Mesendoderm (in vitro differentiated cells): ENCODE data around the gene FOS.
"Not testable (repeated sequence)": the region's sequence is repeated elsewhere in the genome, so short reads cannot be mapped to it uniquely, and the experiment has no call there.

ENCODE experiments used
- DNase-seq: peaks from one replicate; pipeline ENCODE4 v3.0.0; 2013
- H2AK5ac ChIP-seq: 2 replicates; pipeline ENCODE4 v1.6.1; 2013; ENCODE audit warnings: low read length, inconsistent platforms
- H2BK120ac ChIP-seq: 2 replicates; pipeline ENCODE4 v1.6.1; 2013; ENCODE audit warnings: low read depth, mild to moderate bottlenecking, low read length, moderate library complexity, mixed read lengths
- H2BK15ac ChIP-seq: replicated peaks from 2 replicates; pipeline ENCODE4 v1.6.1; 2013; ENCODE audit warnings: low read depth, mild to moderate bottlenecking, moderate library complexity
- H2BK5ac ChIP-seq: 2 replicates; pipeline ENCODE4 v1.6.1; 2013; ENCODE audit warnings: low read length, inconsistent platforms
- H3K18ac ChIP-seq: 2 replicates; pipeline ENCODE4 v1.6.1; 2013; ENCODE audit warnings: mild to moderate bottlenecking, low read length, mixed read lengths
- H3K23ac ChIP-seq: one replicate; pipeline ENCODE4 v1.6.1; 2013; ENCODE audit warnings: low read length
- H3K27ac ChIP-seq: 2 replicates; pipeline ENCODE4 v1.5.1; 2013; ENCODE audit warnings: low read depth, mild to moderate bottlenecking, inconsistent platforms, low read length, moderate library complexity
- H3K27me3 ChIP-seq: 2 replicates; pipeline ENCODE4 v1.6.1; 2013; ENCODE audit warnings: low read length, control low read depth, mild to moderate bottlenecking, inconsistent platforms; ENCODE audit not compliant: insufficient read depth, poor library complexity
- H3K36me3 ChIP-seq: 2 replicates; pipeline ENCODE4 v1.6.1; 2013; ENCODE audit warnings: low read length, inconsistent platforms; ENCODE audit not compliant: control insufficient read depth, insufficient read depth
- H3K4ac ChIP-seq: one replicate; pipeline ENCODE4 v1.6.1; 2013; ENCODE audit warnings: low read depth, mild to moderate bottlenecking, low read length, moderate library complexity
- H3K4me1 ChIP-seq: 2 replicates; pipeline ENCODE4 v1.6.1; 2013; ENCODE audit warnings: low read depth, low read length, inconsistent platforms; ENCODE audit not compliant: control insufficient read depth
- H3K4me2 ChIP-seq: 2 replicates; pipeline ENCODE4 v1.6.1; 2013; ENCODE audit warnings: low read length
- H3K4me3 ChIP-seq: 2 replicates; pipeline ENCODE4 v1.5.1; 2013; ENCODE audit warnings: mild to moderate bottlenecking, low read length
- H3K56ac ChIP-seq: one replicate; pipeline ENCODE4 v1.6.1; 2013; ENCODE audit warnings: low read length
- H3K79me1 ChIP-seq: 2 replicates; pipeline ENCODE4 v1.6.1; 2013; ENCODE audit warnings: low read length, inconsistent platforms
- H3K79me2 ChIP-seq: 2 replicates; pipeline ENCODE4 v1.6.1; 2013; ENCODE audit warnings: mild to moderate bottlenecking, low read length; ENCODE audit not compliant: control insufficient read depth, insufficient read depth
- H3K9ac ChIP-seq: 2 replicates; pipeline ENCODE4 v1.6.1; 2013; ENCODE audit warnings: low read length, inconsistent platforms
- H4K5ac ChIP-seq: one replicate; pipeline ENCODE4 v1.6.1; 2013; ENCODE audit warnings: low read length
- H4K8ac ChIP-seq: one replicate; pipeline ENCODE4 v1.6.1; 2013; ENCODE audit warnings: low read depth, mild to moderate bottlenecking, control low read depth, low read length, moderate library complexity
- WGBS: extraction: QIAGEN DNeasy Blood & Tissue Kit; methylation state at CpG from one replicate; pipeline ENCODE4 v1.1.7; 2013; ENCODE audit warnings: low lambda C conversion rate, missing lambda C conversion rate; ENCODE audit not compliant: insufficient coverage; ENCODE audit errors: extremely low coverage; 5-methylcytosine and 5-hydroxymethylcytosine counted together

FOS gene

DNA sequence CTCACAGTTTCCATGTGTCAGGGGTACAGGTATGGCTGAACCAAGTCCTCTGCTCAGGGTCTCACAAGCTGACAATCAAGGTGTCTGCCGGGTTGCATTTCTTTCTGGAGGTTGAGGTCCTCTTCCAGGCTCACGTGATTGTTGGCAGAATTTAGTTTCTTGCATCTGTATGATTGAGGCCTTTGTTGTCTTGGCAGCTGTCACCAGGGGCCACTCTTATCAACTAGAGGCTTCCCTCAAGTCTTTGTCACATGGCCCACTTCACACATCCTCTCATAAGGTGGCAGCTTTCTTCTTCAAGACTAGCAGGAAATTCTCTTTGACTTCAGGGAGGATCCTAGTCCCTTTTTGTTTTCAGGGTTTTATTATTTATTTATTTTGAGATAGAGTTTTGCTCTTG lies 46.0 kb upstream of the FOS start:
- H3K4me3 ChIP-seq = no peak overlapping the region
- no peak overlapping the region for H3K27ac ChIP-seq
- no peak overlapping the region for H3K56ac ChIP-seq
- no peak overlapping the region for H2BK5ac ChIP-seq
- no peak overlapping the region for H4K5ac ChIP-seq
- no peak overlapping the region for H3K18ac ChIP-seq
- no peaks in the 10 kb centered on the region for H3K36me3 ChIP-seq
- H3K4me2 ChIP-seq = no peak overlapping the region
- H3K9ac ChIP-seq = no peak overlapping the region
- no peak overlapping the region for H2BK15ac ChIP-seq
- no peak overlapping the region for H3K4ac ChIP-seq
- no peak overlapping the region for H2BK120ac ChIP-seq
- H3K23ac ChIP-seq = no peak overlapping the region
- H3K27me3 ChIP-seq = no peaks in the 10 kb centered on the region
- H4K8ac ChIP-seq = no peak overlapping the region
- H2AK5ac ChIP-seq = no peak overlapping the region
- no CpG with 5 or more reads among the region's 2 CpGs for WGBS
- no peaks in the 10 kb centered on the region for H3K79me1 ChIP-seq
- DNase-seq = peak; percentile 77
- H3K4me1 ChIP-seq = peaks cover 18% of the 10 kb centered on the region
- no peaks in the 10 kb centered on the region for H3K79me2 ChIP-seq

DNA sequence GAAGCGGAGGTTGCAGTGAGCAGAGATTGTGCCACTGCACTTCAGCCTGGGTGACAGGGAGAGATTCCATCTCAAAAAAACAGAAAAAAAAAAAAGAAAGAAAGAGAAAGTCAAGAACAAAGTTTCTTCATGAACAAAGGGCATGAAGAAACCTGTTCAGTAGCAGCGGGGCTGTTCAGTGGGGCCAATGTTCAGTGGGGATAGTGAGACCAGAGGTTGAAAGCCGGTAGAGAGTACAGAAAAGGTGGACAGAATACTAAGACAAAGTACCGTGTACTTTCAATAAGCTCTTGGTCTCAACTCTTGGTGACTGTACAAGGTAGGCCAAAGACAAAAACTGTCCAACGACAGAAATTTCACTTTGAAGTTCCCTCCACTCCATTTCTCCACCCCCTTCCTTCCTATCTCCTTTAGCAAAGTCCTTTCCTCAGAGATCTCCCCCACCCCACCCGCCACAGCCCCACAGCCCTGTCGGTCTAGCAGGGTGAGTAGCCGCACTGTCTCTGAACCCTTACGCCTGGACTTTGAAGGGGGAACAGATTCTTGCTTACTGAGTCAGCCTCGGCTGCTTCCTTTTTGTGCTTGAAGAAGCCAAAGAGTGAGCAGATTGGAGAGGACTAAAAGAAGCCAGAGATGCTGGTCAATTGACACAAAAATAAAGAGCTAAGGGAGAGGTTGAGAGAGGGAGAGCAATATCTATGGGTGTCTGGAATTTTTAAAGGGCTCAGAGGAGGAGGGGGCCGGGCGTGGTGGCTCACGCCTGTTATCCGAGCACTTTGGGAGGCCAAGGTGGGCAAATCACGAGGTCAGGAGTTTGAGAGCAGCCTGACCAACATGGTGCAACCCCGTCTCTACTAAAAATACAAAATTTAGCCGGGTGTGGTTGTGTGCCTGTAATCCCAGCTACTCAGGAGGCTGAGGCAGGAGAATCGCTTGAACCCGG lies 44.2 kb upstream of the FOS start:
- no peak overlapping the region for H3K4me3 ChIP-seq
- WGBS = no CpG with 5 or more reads among the region's 19 CpGs

DNA sequence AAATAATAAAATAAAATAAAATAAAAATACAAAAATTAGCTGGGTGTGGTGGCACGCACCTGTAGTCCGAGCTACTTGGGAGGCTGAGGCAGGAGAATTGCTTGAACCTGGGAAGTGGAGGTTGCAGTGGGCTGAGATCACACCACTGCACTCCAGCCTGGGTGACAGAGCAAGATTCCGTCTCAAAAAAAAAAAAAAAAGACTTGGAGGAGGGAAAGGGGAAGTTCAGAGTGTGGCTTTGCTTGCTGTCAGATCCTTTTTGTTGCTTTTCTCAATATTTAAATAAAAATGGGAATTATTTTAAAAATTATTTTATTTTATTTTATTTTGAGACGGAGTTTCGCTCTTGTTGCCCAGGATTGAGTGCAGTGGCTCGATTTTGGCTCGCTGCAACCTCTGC lies 43.4 kb upstream of the FOS start:
- no CpG with 5 or more reads among the region's 7 CpGs for WGBS
- not testable (repeated sequence) for H4K5ac ChIP-seq, H2BK120ac ChIP-seq, H3K36me3 ChIP-seq, DNase-seq, H3K27me3 ChIP-seq, H3K23ac ChIP-seq, H4K8ac ChIP-seq, H3K4ac ChIP-seq, H2AK5ac ChIP-seq, H3K4me3 ChIP-seq, H3K18ac ChIP-seq, H3K27ac ChIP-seq, H3K9ac ChIP-seq, H3K56ac ChIP-seq, H3K4me1 ChIP-seq, H3K4me2 ChIP-seq, H2BK15ac ChIP-seq, H3K79me2 ChIP-seq, H2BK5ac ChIP-seq, H3K79me1 ChIP-seq

More for the DNA sequence above, 44.2 kb upstream of the FOS start:
- no peak overlapping the region for H4K5ac ChIP-seq
- H3K4ac ChIP-seq = no peak overlapping the region
- no peak overlapping the region for H3K4me2 ChIP-seq
- H4K8ac ChIP-seq = no peak overlapping the region
- H3K36me3 ChIP-seq = no peaks in the 10 kb centered on the region
- H3K23ac ChIP-seq = no peak overlapping the region
- no peaks in the 10 kb centered on the region for H3K79me2 ChIP-seq
- no peak overlapping the region for H3K27ac ChIP-seq
- peaks cover 12% of the 10 kb centered on the region for H3K4me1 ChIP-seq
- no peak overlapping the region for H2BK5ac ChIP-seq
- no peak overlapping the region for H2AK5ac ChIP-seq
- no peak overlapping the region for H2BK15ac ChIP-seq
- no peak overlapping the region for H3K18ac ChIP-seq
- no peaks in the 10 kb centered on the region for H3K79me1 ChIP-seq
- DNase-seq = no peak
- no peak overlapping the region for H2BK120ac ChIP-seq
- no peak overlapping the region for H3K9ac ChIP-seq
- H3K27me3 ChIP-seq = no peaks in the 10 kb centered on the region
- no peak overlapping the region for H3K56ac ChIP-seq

DNA sequence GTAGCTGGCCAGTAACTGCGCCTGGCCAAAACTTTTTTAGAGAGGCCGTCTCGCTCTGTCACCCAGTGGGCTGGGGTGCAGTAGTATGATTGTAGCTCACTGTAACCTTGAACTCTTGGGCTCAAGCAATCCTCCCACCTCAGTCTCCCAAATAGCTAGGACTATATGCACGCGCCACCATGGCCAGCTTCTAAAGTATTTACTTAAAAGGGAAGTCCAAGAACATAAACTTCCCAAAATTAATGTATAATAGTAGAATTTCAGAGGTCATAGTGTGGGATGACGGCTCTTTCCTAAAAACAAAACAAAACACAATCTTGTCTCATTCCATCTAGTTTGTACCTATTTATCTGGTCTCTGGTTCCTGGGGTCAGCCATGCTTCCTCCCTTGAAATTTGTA lies 42.2 kb upstream of the FOS start:
- no peak overlapping the region for H4K8ac ChIP-seq
- H3K9ac ChIP-seq = no peak overlapping the region
- H2AK5ac ChIP-seq = no peak overlapping the region
- peaks cover 2% of the 10 kb centered on the region for H3K4me1 ChIP-seq
- no peak overlapping the region for H3K4ac ChIP-seq
- H2BK5ac ChIP-seq = no peak overlapping the region
- H4K5ac ChIP-seq = no peak overlapping the region
- DNase-seq = no peak
- H3K79me1 ChIP-seq = no peaks in the 10 kb centered on the region
- no peak overlapping the region for H3K4me3 ChIP-seq
- H3K18ac ChIP-seq = no peak overlapping the region
- H3K27me3 ChIP-seq = no peaks in the 10 kb centered on the region
- H3K36me3 ChIP-seq = no peaks in the 10 kb centered on the region
- H3K23ac ChIP-seq = no peak overlapping the region
- WGBS = no CpG with 5 or more reads among the region's 6 CpGs
- H2BK15ac ChIP-seq = no peak overlapping the region
- H2BK120ac ChIP-seq = no peak overlapping the region
- H3K4me2 ChIP-seq = no peak overlapping the region
- no peaks in the 10 kb centered on the region for H3K79me2 ChIP-seq
- no peak overlapping the region for H3K27ac ChIP-seq
- H3K56ac ChIP-seq = no peak overlapping the region

DNA sequence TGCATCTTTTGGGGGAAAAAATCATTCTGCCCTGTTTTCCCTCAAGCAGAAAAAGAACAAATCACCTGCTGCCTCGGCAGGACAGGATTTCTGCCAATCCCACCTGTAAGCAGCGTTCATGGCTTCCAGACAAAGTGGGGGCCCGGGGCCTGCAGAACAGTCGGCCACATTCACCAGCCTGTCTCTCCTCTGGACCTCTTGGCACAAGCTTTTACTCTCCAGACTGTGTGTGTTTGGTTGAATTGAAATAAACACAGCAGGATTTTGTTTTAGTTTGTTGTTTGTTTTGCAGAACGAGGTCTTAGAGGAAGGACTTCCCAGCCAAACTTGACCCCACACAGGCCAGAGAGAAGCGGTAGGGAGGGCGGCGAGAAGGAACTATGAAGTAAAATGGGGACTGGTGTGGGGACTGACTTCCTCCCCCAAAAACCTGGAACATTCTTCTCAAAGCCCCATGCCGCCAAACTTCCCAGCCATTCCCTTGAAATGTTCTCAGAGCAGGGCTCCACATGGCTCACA lies 41.7 kb upstream of the FOS start:
- H3K79me2 ChIP-seq = no peaks in the 10 kb centered on the region
- H2BK5ac ChIP-seq = no peak overlapping the region
- H3K56ac ChIP-seq = no peak overlapping the region
- no peaks in the 10 kb centered on the region for H3K79me1 ChIP-seq
- H2BK15ac ChIP-seq = no peak overlapping the region
- WGBS = no CpG with 5 or more reads among the region's 9 CpGs
- H3K9ac ChIP-seq = no peak overlapping the region
- no peak overlapping the region for H2BK120ac ChIP-seq
- no peak overlapping the region for H3K23ac ChIP-seq
- H3K4me3 ChIP-seq = no peak overlapping the region
- H3K4me2 ChIP-seq = no peak overlapping the region
- no peak overlapping the region for H3K4ac ChIP-seq
- no peak overlapping the region for H3K18ac ChIP-seq
- H3K27me3 ChIP-seq = no peaks in the 10 kb centered on the region
- no peak overlapping the region for H4K8ac ChIP-seq
- H3K27ac ChIP-seq = no peak overlapping the region
- H4K5ac ChIP-seq = no peak overlapping the region
- H3K36me3 ChIP-seq = no peaks in the 10 kb centered on the region
- no peak overlapping the region for H2AK5ac ChIP-seq
- H3K4me1 ChIP-seq = peaks cover 2% of the 10 kb centered on the region
- DNase-seq = no peak
